Activated CD4-positive, alpha-beta T cell treated with anti-CD3 and anti-CD28 coated beads for 1 hour (primary cell): ENCODE results near the gene VPS8.

Experiments used
- DNase-seq: peaks from one replicate; pipeline ENCODE4 v3.0.0-alpha.2; 2020

The VPS8 gene, protein sequence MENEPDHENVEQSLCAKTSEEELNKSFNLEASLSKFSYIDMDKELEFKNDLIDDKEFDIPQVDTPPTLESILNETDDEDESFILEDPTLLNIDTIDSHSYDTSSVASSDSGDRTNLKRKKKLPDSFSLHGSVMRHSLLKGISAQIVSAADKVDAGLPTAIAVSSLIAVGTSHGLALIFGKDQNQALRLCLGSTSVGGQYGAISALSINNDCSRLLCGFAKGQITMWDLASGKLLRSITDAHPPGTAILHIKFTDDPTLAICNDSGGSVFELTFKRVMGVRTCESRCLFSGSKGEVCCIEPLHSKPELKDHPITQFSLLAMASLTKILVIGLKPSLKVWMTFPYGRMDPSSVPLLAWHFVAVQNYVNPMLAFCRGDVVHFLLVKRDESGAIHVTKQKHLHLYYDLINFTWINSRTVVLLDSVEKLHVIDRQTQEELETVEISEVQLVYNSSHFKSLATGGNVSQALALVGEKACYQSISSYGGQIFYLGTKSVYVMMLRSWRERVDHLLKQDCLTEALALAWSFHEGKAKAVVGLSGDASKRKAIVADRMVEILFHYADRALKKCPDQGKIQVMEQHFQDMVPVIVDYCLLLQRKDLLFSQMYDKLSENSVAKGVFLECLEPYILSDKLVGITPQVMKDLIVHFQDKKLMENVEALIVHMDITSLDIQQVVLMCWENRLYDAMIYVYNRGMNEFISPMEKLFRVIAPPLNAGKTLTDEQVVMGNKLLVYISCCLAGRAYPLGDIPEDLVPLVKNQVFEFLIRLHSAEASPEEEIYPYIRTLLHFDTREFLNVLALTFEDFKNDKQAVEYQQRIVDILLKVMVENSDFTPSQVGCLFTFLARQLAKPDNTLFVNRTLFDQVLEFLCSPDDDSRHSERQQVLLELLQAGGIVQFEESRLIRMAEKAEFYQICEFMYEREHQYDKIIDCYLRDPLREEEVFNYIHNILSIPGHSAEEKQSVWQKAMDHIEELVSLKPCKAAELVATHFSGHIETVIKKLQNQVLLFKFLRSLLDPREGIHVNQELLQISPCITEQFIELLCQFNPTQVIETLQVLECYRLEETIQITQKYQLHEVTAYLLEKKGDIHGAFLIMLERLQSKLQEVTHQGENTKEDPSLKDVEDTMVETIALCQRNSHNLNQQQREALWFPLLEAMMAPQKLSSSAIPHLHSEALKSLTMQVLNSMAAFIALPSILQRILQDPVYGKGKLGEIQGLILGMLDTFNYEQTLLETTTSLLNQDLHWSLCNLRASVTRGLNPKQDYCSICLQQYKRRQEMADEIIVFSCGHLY (N-terminal part only)

GRCh38 chr3:184811999-184812661, at the start of gene VPS8:
TSS of gene VPS8 (plus strand) at chr3:184812166. CDS start at chr3:184824633, 12,467 bp downstream.
- peak; percentile 95 for DNase-seq

- DNase-seq = no peak
These were observed 47.8 kb upstream of the VPS8 start for GRCh38 chr3:184764191-184764590.

- DNase-seq = no peak
These were observed 46.8 kb upstream of the VPS8 start for GRCh38 chr3:184765047-184765729.

GRCh38 chr3:184765730-184766074, 46.3 kb upstream of the VPS8 start:
- no peak for DNase-seq

- DNase-seq = no peak
These were observed 45.3 kb upstream of the VPS8 start for GRCh38 chr3:184766555-184767261.

GRCh38 chr3:184767377-184767776, 44.6 kb upstream of the VPS8 start:
- DNase-seq = no peak

DNA sequence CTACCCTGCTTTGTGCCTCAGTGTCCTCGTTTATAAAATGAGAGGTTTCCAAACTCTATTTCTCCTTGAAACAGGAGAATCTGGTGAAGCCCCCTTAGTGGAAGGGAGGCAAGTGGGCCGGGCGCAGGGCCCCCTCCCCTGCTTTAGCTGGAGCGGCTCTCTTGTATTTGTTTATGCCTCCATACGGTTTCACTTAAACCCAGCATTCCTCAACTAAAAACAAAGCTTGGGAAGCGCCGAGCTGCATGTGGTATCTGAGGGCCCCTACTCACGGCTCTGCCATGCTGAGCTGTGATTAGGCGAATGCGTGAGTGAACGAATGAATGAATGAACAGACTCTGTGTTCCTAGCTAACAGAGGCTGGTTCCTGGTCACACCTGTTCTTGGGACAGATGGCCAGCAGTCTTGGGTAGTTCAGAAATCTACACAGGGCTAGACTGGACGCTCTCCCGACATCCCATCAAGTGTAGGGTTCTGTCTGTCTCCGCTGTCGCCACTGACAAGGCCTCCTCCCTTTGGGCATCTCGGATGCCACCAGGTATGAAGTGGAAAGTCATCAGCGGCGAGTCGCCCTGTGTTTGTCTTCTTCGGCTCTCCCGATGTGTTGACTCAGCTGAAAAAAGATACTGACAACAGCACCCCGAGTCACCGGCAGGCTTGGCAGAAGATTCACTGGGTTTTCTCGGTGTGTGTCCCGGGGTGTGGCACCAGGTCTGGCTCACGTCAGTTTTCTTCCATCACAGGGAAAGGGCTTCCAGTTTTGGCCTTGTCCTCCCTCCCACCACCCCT, 42.4 kb upstream of the VPS8 start:
- DNase-seq = no peak

- no peak for DNase-seq
These were observed 41.4 kb upstream of the VPS8 start for GRCh38 chr3:184770541-184770940.

DNA sequence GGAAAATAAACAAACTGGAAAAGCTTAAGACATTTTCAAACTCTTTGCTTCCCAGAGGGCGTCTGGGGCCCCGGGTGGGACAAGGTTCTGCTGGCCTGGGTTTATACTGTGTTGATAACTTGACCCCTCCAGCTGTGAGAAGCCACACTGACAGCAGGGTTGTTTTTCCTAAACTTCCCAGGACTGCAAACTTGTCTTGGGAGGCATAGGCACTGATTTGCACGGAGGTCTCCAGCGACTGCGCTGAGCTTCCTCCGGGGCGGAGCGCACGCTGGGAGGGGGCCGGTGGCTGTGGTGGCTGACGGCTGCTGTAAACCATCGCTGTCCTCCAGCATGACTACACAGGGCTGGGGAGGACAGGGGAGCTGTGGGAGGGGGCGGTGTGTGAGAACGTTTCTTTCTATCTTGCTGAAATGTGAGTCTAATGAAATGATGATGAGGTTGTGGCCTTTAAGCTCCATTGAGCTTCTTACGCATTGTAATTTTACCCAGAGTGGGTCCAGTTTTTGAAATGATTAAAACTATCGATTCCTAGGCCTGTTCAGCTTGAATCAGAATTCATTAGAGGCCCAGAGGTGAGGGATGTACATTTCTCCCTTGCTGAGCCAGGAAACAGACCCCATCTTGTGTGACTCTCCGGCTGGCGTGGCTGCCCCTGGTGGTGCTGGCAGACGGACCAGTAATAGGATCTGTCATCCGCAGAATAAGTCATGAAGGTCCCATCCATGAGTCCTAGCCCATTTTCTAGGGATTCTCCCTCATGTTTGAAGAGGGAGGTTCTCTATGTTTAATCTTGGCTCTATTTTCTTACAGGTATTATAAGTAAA, 40.5 kb upstream of the VPS8 start:
- no peak for DNase-seq

- DNase-seq = no peak
These were observed 39.2 kb upstream of the VPS8 start for GRCh38 chr3:184772667-184773272.

DNA sequence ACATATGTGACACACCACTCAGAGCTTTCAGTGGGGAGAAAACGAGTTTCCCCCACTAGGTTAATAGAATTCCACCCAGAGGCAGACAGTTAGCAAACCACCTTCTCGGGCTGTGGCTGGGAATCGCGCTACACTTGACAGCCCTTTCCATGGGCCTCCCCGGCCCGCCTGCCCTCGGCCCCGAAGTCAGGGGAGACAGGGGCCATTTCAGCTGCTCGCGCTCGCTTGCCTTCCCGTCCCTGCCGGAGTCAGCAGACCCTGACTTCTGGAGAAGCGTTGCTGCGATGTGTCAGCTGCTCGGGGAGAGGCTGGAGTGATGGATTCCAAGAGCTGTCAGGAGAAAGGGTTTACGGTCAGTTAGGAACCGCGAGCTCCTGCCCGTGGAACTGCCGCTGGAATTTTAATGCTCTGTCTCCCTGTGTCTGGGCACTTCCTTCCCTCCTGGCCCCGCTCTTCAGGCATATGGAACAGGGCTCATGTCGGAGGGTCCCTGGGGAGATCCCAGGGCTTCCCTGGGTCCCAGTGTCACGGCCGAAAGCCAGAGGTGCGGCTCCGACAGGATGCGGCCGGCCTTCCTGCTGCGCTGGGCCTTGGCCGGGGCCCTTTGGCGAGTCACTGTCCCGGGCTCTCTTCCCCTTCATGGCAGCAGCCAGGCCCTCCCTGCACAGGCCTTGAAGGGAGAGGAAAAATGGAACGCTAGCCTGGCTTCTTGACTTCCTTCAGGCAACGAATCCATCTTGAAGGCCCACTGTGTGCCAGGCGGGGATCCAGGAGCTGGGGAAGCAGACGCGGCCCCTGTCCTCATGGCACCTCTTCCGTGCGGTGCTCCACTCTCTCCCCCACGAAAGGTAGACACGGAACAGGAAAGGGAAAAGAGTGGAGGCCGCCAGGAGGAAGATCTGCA, 38.4 kb upstream of the VPS8 start:
- DNase-seq = no peak

DNA sequence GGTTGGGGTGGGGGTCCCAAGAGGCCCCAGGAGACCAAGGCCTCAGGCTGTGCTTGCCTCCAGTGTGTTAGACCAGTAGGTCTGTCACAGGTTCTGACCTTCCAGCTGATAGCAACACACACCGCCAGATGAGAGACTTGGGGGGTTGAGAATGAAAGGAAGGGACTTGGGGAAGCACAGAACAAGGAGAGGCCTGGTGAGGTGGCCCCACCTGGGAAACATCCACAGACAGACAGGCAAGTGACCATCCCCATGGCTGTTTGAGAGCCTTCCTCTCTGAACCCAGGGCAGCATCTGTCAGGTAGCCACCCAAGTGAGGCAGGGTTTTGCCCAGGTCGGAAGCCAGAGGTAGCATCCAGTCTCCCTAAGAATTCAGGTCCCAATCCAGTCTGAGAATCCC, 35.0 kb upstream of the VPS8 start:
- no peak for DNase-seq

GRCh38 chr3:184777566-184778356, 34.2 kb upstream of the VPS8 start:
- peak; percentile 66 for DNase-seq

DNA sequence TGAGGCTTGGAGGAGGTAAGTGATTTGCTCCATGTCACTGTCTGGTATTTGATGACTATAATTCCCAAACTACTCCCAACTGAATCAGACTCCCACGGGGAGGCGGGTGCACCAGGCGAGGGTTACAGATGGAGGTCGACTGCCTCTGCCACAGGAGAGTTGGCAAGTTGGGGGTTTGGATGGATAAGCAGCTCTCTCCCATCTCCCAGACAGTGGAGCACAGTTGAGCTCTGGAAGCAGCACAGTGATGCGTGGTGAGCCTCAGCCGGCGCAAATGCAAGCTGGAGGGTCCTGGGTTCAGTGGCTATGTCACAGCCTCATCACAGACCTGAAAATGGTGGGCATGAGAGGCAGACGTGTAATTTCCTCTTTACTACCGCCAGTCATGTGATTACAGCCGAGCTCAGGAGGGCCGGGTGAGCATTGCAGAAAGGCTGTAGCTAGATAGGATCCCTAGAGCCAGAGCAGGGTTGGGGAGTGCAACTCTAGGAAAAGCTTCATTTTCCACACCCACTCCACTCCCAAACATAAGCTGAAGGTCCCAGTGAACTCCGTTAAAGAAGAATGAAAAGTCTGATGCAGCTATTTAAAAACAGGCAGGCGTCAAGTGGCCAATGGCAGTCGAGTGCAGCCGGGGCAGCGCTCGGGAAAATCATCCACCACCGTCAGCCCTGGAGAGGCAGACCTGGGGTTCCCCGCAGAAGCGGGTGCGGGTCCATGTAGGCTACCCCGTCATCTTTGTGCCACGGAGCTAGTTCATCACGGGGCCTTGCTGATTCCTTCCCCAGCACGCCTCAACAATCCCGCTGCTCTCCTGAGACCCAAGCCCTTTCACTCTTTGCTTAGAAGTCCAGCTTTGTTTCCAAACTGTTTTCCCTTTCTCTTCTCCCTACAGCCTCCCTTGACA, 33.3 kb upstream of the VPS8 start:
- no peak for DNase-seq

DNA sequence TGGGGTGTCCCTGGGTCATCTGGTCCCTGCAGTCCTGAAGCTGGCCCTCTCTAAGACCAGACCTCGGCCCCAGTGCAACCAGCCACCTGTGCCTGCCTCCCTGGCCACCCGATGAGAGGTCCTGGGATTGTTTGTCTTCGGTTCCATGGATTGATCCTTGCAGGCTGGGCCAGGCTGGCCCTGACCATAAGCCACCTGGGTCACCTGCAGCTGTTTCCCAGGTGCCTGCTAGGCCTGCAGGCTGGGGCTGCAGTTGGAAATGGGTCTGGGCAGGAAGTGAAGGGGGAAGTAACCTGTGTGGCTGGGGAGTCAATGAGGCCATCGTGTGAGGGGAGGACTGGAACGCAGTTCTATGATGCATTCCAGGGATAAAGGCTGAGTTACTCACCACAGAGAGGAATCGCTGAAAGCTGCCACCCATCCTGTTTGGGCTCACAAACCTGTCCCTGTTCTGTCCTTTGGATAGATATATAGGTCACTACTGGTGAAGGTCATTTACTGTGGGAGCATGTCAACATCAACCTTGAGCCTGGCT, 30.9 kb upstream of the VPS8 start:
- DNase-seq = no peak

DNA sequence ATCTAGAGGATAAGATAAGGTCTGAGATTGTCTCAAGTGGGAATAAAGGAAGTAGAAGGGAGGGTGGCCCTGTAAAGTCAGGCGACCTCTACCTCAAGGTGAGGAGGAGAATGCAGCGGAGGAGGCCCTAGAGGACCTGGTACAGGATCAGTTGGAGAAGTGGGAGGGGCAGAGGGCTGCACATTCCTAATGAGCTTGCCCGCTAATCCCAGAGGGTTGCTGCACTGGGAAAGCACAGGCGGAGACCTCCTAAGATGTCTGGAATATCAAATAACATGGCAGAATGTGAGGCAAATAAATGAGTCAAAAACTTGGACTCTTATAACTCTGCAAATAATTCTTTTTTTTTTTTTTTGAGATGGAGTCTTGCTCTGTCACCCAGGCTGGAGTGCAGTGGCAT, 30.2 kb upstream of the VPS8 start:
- DNase-seq = no peak
